GM18498 (cell line): ENCODE measurements around the gene ANKRD34B.
"Not testable (repeated sequence)": the region's sequence is repeated elsewhere in the genome, so short reads cannot be mapped to it uniquely, and the experiment has no call there.

Experiments used
- ATAC-seq: cut with Tn5 transposase; IDR thresholded peaks from one replicate; pipeline ENCODE4 v1.9.1; 2021; ENCODE audit warnings: mild to moderate bottlenecking, moderate library complexity; ENCODE audit not compliant: unreplicated experiment

Gene ANKRD34B

DNA sequence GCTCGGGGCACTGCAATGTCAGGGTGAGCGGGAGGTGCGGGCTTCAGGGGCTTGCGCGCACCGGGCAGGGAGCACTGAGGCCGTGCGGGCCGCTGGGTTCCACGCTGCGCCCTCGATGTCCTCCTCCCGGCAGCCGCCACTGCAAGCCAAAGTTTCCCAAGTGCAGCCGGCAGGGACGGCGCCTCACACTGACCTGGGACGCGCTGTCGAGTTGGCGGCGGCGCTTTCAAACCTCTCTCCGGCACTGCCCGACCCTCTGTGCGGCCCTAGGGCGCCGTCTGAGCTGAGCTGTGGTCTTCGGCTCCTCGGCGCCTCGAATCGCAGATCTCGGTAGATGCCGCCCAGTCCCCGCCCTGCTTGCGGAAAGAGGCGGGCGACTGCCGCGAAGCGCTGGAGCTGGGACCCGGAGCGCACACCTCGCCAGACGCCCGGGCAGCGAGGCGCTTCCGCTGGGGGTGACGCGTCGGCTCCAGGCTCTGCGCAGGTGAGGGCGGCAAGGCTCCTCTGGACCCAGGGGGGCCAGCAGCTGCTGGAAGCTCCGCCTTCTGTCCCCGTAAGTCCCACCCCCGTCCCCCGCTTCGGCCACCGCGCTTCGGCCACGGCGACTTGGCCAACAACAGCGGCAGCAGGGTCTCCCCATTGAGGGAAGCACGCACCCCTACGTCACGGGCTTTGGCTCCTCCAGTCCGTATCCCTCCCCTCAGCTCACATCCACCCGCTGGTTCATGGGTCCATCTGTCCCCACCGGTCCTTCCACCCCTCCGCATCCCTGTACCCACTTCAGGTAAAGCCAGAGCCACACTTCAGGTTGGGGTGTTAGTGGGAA lies at the start of gene ANKRD34B:
TSS of gene ANKRD34B (minus strand) at position 320 of the 826 bp plus-strand sequence. CDS start 10,261 bp downstream, outside the sequence.
- ATAC-seq: no peak

DNA sequence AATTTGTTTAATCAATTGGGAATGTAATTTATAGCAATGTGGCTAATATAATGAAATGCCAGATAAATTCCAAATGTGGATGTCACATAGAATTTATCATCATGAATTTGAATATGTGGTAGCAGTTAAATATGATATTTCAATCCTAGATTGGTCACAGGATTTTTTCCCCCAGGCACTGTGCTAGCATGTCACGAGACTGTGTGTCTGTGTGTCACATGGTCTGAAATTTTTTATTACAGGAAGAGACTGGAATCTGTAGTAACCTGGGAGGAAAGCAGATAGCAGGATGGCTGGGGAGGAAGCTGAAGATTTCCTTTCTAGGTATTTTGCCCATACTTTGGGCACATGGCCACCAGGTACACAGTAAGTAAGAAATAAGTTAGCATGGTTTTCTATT lies 49.0 kb upstream of the ANKRD34B start:
- ATAC-seq: no peak

DNA sequence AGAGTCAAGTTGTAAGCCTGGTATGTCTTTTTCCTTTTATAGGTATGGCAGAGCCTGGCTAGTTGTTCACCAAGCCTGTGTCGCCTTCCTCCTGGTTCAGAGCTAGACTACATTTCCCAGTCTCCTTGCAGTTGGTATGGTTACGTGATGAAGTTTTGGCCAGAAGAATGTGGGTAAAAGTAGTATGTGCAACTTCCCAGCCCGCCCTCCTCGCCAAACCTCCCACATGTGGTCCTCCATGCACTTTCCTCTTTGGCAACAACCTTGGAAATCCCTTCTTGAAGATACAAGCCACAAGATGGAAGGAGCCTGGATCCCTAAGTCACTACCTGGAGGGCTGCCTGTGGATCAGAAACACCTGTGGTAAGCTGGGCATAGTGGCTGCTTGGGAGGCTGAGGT lies 48.4 kb upstream of the ANKRD34B start:
- ATAC-seq: no peak

DNA sequence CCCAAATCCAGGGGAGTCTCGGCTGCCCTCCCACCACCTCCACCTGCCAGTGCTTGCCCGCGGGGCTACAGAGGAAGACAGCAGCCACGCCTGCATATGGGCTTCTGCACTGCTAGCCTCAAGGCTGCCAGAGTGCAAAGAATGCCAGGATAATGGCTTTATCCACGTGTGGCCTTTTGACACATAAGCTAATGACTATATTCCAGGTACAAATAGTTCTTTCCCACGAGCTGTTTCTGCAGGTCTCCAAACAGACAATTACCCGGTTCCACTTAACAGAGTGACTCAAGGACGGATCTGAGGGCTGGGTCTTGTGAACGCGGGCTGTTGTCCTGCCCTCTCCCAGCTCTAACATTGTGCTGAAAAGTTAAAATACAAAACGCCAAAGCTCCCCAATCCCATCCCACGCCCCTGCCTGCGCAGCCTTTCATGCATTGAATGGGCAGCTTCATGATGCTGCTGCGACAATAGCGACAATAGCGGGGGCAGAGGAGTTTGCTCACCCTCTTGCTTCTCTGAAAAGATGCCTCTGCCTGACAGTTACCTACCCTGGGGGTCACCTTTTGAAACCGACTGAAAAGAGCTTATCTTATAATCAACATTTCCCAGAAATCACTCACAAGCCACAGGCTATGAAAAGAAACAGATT lies 45.3 kb upstream of the ANKRD34B start:
- no peak for ATAC-seq

GRCh38 chr5:80609692-80610091 lies 39.6 kb upstream of the ANKRD34B start:
- ATAC-seq: no peak

- ATAC-seq: no peak
Measured at GRCh38 chr5:80608731-80609130, 38.7 kb upstream of the ANKRD34B start.

DNA sequence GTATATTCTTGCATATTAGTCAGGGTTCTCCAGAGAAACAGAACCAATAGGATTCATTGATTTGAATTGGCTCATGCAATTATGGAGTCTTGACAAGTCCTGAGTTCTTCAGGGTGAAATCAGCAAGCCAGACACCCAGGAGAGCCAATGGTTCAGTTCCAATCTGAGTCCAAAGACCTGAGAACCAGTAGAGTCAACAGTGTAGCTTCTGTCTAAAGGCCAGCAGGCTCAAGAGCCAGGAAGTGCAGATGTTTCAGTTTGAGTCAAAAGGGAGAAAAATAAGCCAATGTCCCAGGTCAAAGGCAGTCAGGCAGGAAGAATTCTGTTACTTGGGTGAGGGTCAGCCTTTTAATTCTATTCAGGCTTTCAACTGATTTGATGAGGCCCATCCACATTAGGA lies 37.8 kb upstream of the ANKRD34B start:
- peak; percentile 69 for ATAC-seq

GRCh38 chr5:80607343-80607742 lies 37.3 kb upstream of the ANKRD34B start:
- ATAC-seq: no peak

DNA sequence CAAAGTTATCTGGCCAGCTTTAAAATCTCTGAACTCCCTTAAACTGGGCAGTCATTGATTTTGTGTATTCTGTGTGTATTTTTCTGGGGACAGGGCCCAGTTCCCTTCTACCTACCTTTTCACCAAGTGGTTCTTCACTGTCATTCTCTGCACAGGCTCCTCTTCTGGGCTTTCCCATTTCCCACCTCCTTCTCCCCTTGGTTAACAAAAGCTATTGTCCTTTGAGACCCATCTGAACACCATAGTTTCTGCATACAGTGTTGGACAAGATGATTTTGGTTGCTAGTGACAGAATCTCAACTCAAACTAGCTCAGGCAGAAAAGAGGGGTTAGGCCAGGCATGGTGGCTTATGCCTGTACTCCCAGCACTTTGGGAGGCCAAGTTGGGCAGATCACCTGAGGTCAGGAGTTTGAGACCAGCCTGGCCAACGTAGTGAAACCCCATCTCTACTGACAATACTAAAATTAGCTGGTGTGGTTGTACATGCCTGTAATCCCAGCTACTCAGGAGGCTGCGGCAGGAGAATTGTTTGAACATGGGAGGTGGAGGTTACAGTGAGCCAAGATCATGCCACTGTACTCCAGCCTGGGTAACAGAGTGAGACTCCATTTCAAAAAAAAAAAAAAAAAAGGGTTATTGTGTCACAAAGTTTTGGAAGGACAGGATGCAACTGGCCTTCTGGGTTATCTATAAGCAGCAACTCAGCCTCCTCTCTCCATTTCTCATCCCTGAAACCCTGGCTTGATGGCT lies 31.0 kb upstream of the ANKRD34B start:
- no peak for ATAC-seq

DNA sequence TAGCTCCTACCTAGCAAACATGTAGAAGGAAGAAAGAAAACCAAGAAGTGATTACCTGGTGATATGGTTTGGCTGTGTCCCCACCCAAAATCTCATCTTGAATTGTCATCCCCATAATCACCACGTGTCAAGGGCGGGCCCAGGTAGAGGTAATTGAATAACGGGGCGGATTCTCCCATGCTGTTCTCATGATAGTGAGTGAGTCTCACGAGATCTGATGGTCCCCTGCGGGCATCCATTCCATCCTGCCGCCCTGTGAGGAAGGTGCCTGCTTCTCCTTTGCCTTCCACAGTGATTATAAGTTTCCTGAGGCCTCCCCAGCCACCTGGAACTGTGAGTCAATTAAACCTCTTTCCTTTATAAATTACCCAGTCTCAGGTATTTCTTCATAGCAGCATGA lies 27.4 kb upstream of the ANKRD34B start:
- ATAC-seq: no peak

DNA sequence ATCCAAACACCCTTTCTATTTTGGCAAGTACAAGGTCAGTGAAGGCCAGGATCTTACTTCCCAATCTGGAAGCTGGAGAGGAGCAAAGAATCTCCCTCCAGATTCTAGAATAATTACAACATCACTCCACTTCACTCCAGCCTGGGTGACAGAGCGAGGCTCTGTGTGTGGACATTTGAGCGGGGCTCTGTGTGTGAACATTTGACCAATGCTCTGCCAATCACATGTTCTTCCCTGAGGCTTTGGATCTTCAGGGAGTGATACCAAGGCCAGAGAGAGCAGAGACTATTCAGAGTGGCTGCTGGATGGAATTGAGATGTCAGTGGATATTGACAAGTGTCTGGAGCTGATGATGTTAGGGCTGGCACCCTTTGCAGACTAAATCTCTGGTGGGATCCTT lies 24.7 kb upstream of the ANKRD34B start:
- no peak for ATAC-seq

DNA sequence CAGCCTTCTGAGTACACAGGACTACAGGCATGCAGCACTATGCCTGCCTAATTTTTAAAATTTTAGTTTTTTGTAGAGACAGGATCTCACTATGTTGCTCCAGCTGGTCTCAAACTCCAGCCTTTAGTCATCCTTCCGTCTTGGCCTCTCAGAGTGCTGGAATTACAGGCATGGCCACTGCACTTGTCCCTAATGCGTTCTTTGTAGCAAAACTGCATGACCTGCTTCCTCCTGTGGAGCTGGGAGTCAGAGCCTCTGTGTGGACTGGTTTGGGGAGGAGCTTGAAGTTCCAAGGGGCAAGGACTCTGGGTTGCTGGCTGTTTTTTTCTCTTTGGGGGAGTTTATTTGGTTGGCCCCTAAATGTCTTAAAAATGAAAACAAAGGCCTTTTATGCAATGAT lies 22.7 kb upstream of the ANKRD34B start:
- no peak for ATAC-seq

DNA sequence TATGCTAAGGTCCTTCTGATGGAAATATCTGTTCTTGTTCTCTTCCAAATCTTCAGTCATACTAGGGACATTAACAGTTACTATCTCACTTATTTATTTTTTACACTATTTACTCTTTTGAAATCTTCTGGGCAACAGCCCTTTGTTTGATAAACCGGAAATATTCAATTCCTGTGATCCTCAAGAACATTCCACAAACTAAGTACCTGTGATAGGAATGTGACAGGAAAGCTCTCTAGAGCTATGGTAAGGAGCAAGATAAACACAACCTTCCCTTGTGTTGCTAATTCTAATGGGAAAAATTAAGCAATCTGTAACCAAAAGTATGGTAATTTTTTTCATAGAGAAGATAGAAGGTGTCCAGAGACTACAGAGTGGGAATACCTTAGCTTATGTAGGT lies 22.0 kb upstream of the ANKRD34B start:
- no peak for ATAC-seq

- no peak for ATAC-seq
Measured at GRCh38 chr5:80591352-80591751, 21.3 kb upstream of the ANKRD34B start.

- no peak for ATAC-seq
Measured at GRCh38 chr5:80590766-80591165, 20.7 kb upstream of the ANKRD34B start.

- ATAC-seq: no peak
Measured at GRCh38 chr5:80588858-80589540, 18.9 kb upstream of the ANKRD34B start.

DNA sequence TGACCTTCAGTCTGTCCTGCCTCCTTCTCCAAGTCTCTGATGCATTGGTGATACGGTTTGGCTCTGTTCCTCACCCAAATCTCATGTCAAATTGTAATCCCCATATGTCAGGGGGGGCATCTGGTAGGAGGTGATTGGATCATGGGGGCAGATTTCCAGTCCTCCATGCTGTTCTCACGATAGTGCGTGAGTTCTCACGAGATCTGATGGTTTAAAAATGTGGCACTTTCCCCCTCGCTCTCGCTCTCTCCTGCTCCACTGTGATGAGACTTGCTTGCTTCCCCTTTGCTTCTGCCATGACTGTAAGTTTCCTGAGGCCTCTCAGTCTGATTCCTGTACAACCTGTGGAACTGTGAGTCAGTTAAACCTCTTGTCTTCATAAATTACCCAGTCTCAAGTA lies 14.7 kb upstream of the ANKRD34B start:
- ATAC-seq: no peak

DNA sequence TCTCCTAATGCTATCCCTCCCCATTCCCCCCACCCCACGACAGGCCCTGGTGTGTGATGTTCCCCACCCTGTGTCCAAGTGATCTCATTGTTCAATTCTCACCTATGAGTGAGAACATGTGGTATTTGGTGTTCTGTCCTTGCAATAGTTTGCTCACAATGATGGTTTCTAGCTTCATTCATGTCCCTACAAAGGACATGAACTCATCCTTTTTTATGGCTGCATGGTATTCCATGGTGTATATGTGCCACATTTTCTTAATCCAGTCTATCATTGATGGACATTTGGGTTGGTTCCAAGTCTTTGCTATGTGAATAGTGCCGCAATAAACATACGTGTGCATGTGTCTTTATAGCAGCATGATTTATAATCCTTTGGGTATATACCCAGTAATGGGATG lies 10.2 kb upstream of the ANKRD34B start:
- not testable (repeated sequence) for ATAC-seq

DNA sequence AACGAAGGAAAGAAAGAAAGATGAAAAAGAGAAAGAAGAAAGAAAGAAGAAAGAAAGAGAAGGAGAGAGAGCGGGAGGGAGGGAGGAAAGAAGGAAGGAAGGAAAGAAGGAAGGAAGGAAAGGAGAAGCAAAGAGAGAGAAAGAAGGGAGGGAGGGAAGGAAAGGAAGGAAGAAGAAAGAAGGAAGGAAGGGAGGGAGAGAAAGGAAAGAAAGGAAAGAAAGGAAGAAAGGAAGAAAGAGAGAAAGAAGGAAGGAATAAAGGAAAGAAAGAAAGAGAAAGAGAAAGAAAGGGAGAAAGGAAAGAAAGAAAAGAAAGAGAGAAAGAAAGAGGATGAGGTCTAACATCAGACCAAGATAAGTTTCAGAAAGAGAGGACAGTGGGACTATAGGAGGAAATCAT lies 9.0 kb upstream of the ANKRD34B start:
- ATAC-seq: no peak

DNA sequence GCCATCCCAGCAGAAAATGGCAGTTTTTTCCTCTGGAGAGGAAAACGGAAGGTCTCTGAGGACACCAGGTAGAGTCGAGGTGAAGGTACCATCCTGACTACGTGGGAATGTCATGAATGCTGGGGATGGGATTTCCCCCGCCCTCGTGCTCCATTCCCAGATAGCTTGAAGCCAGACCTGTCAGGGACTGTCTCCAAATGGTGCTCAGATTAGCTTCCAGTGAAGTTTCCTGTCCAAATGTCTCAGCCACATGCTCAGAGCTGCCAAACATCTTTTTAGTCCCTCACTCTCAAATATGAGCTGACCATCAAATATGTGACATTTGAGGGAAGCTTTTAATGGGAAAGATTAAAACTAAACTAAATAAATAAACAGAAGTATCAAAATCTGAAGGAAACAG lies 7.6 kb upstream of the ANKRD34B start:
- no peak for ATAC-seq

DNA sequence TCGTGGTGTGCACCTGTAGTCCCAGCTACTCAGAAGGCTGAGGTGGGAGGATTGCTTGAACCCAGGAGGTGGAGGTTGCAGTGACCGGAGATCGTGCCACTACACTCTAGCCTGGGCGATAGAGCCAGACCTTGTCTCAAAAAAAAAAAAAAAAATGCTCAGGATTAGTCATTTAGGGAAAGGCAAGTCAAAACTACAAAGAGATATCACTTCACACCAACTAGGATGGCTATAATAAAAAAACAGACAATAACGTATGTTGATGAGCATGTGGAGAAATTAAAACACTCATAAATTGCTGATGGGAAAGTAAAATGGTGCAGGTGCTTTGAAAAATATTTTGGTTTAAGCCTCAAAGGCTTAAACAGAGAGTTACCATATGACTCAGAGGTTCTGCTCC lies 6.3 kb upstream of the ANKRD34B start:
- no peak for ATAC-seq
